OCI-LY1 (cell line): ENCODE data around the gene AKAP3.

Experiments
- EZH2 ChIP-seq: fragments of 200-600 bp; sonication (generic), shearing (Covaris generic); IDR thresholded peaks from 2 replicates; pipeline ENCODE4 v1.8.0; 2017; ENCODE audit warnings: borderline replicate concordance, mixed run types, mild to moderate bottlenecking, antibody characterized with exemption, low read length, moderate library complexity, mixed read lengths
- TF ChIP-seq, protein P1 (sequence below): fragments of 200-600 bp; sonication (generic), shearing (Covaris generic); IDR thresholded peaks from 2 replicates; pipeline ENCODE4 v1.5.1; 2017; ENCODE audit warnings: mild to moderate bottlenecking, antibody characterized with exemption, low read length, moderate library complexity, mixed read lengths

DNA sequence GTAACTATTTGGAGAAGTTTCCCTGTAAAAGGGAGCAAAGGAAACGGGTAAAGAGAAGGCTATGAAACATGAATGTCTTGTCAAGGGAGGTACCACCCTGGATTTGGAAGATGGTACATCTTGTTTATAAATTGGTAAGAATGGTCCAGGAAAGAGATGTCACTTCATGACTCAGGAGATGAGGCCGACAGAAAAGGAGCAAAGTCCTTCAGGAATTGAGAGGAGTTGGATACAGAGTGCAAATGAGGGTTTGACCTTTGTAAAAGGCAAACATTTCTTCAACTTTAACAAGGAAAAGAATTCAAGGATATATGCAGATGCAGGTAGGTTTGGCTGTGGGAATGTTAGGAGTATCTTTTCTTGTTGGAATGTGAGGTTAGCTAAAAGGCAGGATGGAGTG is 30.9 kb upstream of the AKAP3 start:
- TF ChIP-seq, protein P1, sequence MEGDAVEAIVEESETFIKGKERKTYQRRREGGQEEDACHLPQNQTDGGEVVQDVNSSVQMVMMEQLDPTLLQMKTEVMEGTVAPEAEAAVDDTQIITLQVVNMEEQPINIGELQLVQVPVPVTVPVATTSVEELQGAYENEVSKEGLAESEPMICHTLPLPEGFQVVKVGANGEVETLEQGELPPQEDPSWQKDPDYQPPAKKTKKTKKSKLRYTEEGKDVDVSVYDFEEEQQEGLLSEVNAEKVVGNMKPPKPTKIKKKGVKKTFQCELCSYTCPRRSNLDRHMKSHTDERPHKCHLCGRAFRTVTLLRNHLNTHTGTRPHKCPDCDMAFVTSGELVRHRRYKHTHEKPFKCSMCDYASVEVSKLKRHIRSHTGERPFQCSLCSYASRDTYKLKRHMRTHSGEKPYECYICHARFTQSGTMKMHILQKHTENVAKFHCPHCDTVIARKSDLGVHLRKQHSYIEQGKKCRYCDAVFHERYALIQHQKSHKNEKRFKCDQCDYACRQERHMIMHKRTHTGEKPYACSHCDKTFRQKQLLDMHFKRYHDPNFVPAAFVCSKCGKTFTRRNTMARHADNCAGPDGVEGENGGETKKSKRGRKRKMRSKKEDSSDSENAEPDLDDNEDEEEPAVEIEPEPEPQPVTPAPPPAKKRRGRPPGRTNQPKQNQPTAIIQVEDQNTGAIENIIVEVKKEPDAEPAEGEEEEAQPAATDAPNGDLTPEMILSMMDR, result no peak
- no peak for TF ChIP-seq EZH2
